ENCODE measurements around the gene B3GAT2.
"Not testable (repeated sequence)": the region's sequence is repeated elsewhere in the genome, so short reads cannot be mapped to it uniquely, and the experiment has no call there.

Gene B3GAT2

GRCh38 chr6:70956451-70957283 lies at the start of gene B3GAT2:
Gene B3GAT2, minus strand, starts transcription at chr6:70957060. Its CDS starts 631 bp downstream, at chr6:70956429.
- peak; percentile 36 for DNase-seq (ENCODE audit: low spot score)

GRCh38 chr6:70998148-70998547 lies 41.3 kb upstream of the B3GAT2 start:
- DNase-seq (ENCODE audit: low spot score) = no peak

- DNase-seq (ENCODE audit: low spot score) = no peak
Measured at GRCh38 chr6:70997379-70997778, 40.5 kb upstream of the B3GAT2 start.

GRCh38 chr6:70996106-70996505 lies 39.2 kb upstream of the B3GAT2 start:
- DNase-seq (ENCODE audit: low spot score) = no peak

GRCh38 chr6:70995411-70995810 lies 38.6 kb upstream of the B3GAT2 start:
- no peak for DNase-seq (ENCODE audit: low spot score)

GRCh38 chr6:70991253-70991652 lies 34.4 kb upstream of the B3GAT2 start:
- no peak for DNase-seq (ENCODE audit: low spot score)

- DNase-seq (ENCODE audit: low spot score) = no peak
Measured at GRCh38 chr6:70985156-70985555, 28.3 kb upstream of the B3GAT2 start.

- DNase-seq (ENCODE audit: low spot score) = no peak
Measured at GRCh38 chr6:70982747-70983146, 25.9 kb upstream of the B3GAT2 start.

- no peak for DNase-seq (ENCODE audit: low spot score)
Measured at GRCh38 chr6:70980727-70981126, 23.9 kb upstream of the B3GAT2 start.

- no peak for DNase-seq (ENCODE audit: low spot score)
Measured at GRCh38 chr6:70973604-70974003, 16.7 kb upstream of the B3GAT2 start.

- DNase-seq (ENCODE audit: low spot score) = no peak
Measured at GRCh38 chr6:70967049-70967448, 10.2 kb upstream of the B3GAT2 start.

- no peak for DNase-seq (ENCODE audit: low spot score)
Measured at GRCh38 chr6:70957284-70957617, 391 bp upstream of the B3GAT2 start.

- DNase-seq (ENCODE audit: low spot score) = no peak
Measured at GRCh38 chr6:70956191-70956450, 739 bp downstream of the B3GAT2 start.

- DNase-seq (ENCODE audit: low spot score) = peak; percentile 93
Measured at GRCh38 chr6:70955441-70956190, 1.2 kb downstream of the B3GAT2 start.

GRCh38 chr6:70954750-70955149 lies 2.1 kb downstream of the B3GAT2 start:
- no peak for DNase-seq (ENCODE audit: low spot score)

- DNase-seq (ENCODE audit: low spot score) = no peak
Measured at GRCh38 chr6:70954176-70954575, 2.7 kb downstream of the B3GAT2 start.

- DNase-seq (ENCODE audit: low spot score) = no peak
Measured at GRCh38 chr6:70952608-70953165, 4.2 kb downstream of the B3GAT2 start.

GRCh38 chr6:70944321-70944720 lies 12.5 kb downstream of the B3GAT2 start:
- not testable (repeated sequence) for DNase-seq (ENCODE audit: low spot score)

GRCh38 chr6:70933853-70934252 lies 23.0 kb downstream of the B3GAT2 start:
- DNase-seq (ENCODE audit: low spot score) = no peak

- DNase-seq (ENCODE audit: low spot score) = no peak
Measured at GRCh38 chr6:70905742-70906141, 51.1 kb downstream of the B3GAT2 start.

- DNase-seq (ENCODE audit: low spot score) = no peak
Measured at GRCh38 chr6:70903665-70904452, 53.0 kb downstream of the B3GAT2 start.

- DNase-seq (ENCODE audit: low spot score) = no peak
Measured at GRCh38 chr6:70901324-70901723, 55.5 kb downstream of the B3GAT2 start.

GRCh38 chr6:70900047-70900446 lies 56.8 kb downstream of the B3GAT2 start:
- no peak for DNase-seq (ENCODE audit: low spot score)

Measured in HuH-7 (cell line).